HCT116 (cell line): ENCODE data around the gene LDLRAD4.

Source experiments
- CEBPB ChIP-seq: IDR thresholded peaks from 2 replicates; pipeline ENCODE4 v1.6.1; 2012; ENCODE audit warnings: low read depth
- CTCF ChIP-seq, 3 experiments: fragments of 200-600 bp in 1 of 3; sonication (generic) in 1 of 3; IDR thresholded peaks in 2 of 3; conservative IDR thresholded peaks in 1 of 3; 2 replicates each; pipeline ENCODE4 v1.5.1; 2012 to 2017; ENCODE audit warnings: low read depth in 2 of 3, low read length in 2 of 3, antibody characterized with exemption in 1 of 3, borderline replicate concordance in 1 of 3, control low read depth in 1 of 3, mild to moderate bottlenecking in 1 of 3, mixed read lengths in 1 of 3, mixed run types in 1 of 3, moderate library complexity in 1 of 3; ENCODE audit not compliant: insufficient read depth in 1 of 3
- EZH2 ChIP-seq: fragments of 200-600 bp; sonication (generic); IDR thresholded peaks from 2 replicates; pipeline ENCODE4 v1.6.1; 2017; ENCODE audit warnings: antibody characterized with exemption, mixed run types
- EZH2phosphoT487 ChIP-seq: fragments of 200-600 bp; IDR thresholded peaks from 2 replicates; pipeline ENCODE4 v1.6.1; 2018; ENCODE audit warnings: antibody characterized with exemption, borderline replicate concordance
- FOSL1 ChIP-seq: IDR thresholded peaks from 2 replicates; pipeline ENCODE4 v1.6.1; 2012; ENCODE audit warnings: low read depth
- JUND ChIP-seq: IDR thresholded peaks from 2 replicates; pipeline ENCODE4 v1.6.1; 2012
- MAX ChIP-seq: IDR thresholded peaks from 2 replicates; pipeline ENCODE4 v1.6.1; 2012
- POLR2A ChIP-seq: IDR thresholded peaks from 2 replicates; pipeline ENCODE4 v1.7.0; 2011; ENCODE audit warnings: borderline replicate concordance; ENCODE audit not compliant: insufficient read depth, insufficient read length; ENCODE audit errors: extremely low read depth
- POLR2AphosphoS5 ChIP-seq: IDR thresholded peaks from 2 replicates; pipeline ENCODE4 v1.6.1; 2011; ENCODE audit warnings: mild to moderate bottlenecking, low read depth, low read length, moderate library complexity
- RAD21 ChIP-seq: IDR thresholded peaks from 2 replicates; pipeline ENCODE4 v1.6.1; 2012; ENCODE audit warnings: low read depth, mild to moderate bottlenecking
- REST ChIP-seq: IDR thresholded peaks from 2 replicates; pipeline ENCODE4 v1.6.1; 2012; ENCODE audit warnings: low read depth
- SIN3A ChIP-seq: IDR thresholded peaks from 2 replicates; pipeline ENCODE4 v1.6.1; 2012; ENCODE audit warnings: low read depth
- TCF7L2 ChIP-seq: IDR thresholded peaks from 2 replicates; pipeline ENCODE4 v1.7.0; 2011; ENCODE audit warnings: borderline replicate concordance, inconsistent platforms; ENCODE audit not compliant: insufficient read depth, insufficient read length; ENCODE audit errors: extremely low read depth
- YY1 ChIP-seq: IDR thresholded peaks from 2 replicates; pipeline ENCODE4 v1.6.1; 2011; ENCODE audit warnings: low read length, low read depth, moderate library complexity, mild to moderate bottlenecking; ENCODE audit not compliant: insufficient replicate concordance; ENCODE audit errors: extremely low read depth

GRCh38 chr18:13438507-13439056 lies 220.0 kb downstream of the LDLRAD4 start:
- TF ChIP-seq CTCF (IDR thresholded peaks at IDR 0.05 in 2 of 3, conservative IDR thresholded peaks at IDR 0.05 in 1 of 3; ENCODE audit: borderline replicate concordance in 1 of 3, insufficient read depth in 1 of 3, low read depth in 2 of 3, low read length in 2 of 3) (no peak), POLR2AphosphoS5 (no peak), EZH2phosphoT487 (no peak), REST (no peak), EZH2 (no peak), YY1 (no peak), POLR2A (no peak), MAX (no peak), SIN3A (no peak), FOSL1 (no peak), TCF7L2 (no peak), RAD21 (no peak), CEBPB (no peak), JUND (no peak)
